GM11168 (cell line): ENCODE measurements around the gene PLBD2.

Source experiments
- in situ Hi-C: fragments of 300-500 bp; cut with MboI; formaldehyde crosslinking; loops from one replicate; pipeline ENCODE4 v1.12.0; 2022; ENCODE audit warnings: low sequenced_read_pairs; ENCODE audit not compliant: unreplicated experiment

Gene PLBD2

GRCh38 chr12:113392520-113392919, 34.1 kb downstream of the PLBD2 start:
- in situ Hi-C loops, result no loop called here

GRCh38 chr12:113392988-113393579, 34.7 kb downstream of the PLBD2 start:
- in situ Hi-C loops, result no loop called here

GRCh38 chr12:113393749-113394148, 35.4 kb downstream of the PLBD2 start:
- in situ Hi-C loops, result no loop called here

- in situ Hi-C loops, result no loop called here
These were observed 36.7 kb downstream of the PLBD2 start for GRCh38 chr12:113395119-113395518.

- in situ Hi-C loops, result no loop called here
These were observed 37.8 kb downstream of the PLBD2 start for GRCh38 chr12:113396200-113396599.

GRCh38 chr12:113396828-113397496, 38.6 kb downstream of the PLBD2 start:
- in situ Hi-C loops, result no loop called here

- in situ Hi-C loops, result no loop called here
These were observed 39.3 kb downstream of the PLBD2 start for GRCh38 chr12:113397497-113398197.

- in situ Hi-C loops, result no loop called here
These were observed 40.2 kb downstream of the PLBD2 start for GRCh38 chr12:113398346-113399290.

GRCh38 chr12:113399490-113399889, 41.1 kb downstream of the PLBD2 start:
- in situ Hi-C loops, result no loop called here

GRCh38 chr12:113400362-113400761, 42.0 kb downstream of the PLBD2 start:
- in situ Hi-C loops, result no loop called here

GRCh38 chr12:113401066-113402000, 42.9 kb downstream of the PLBD2 start:
- in situ Hi-C loops, result no loop called here

- in situ Hi-C loops, result no loop called here
These were observed 44.3 kb downstream of the PLBD2 start for GRCh38 chr12:113402586-113403260.

- in situ Hi-C loops, result no loop called here
These were observed 45.3 kb downstream of the PLBD2 start, which contains the start of gene SDS for GRCh38 chr12:113403435-113404415. TSS of gene SDS (minus strand) at chr12:113403887. CDS start at chr12:113399708, 4,179 bp downstream.

GRCh38 chr12:113405694-113406093, 47.3 kb downstream of the PLBD2 start:
- in situ Hi-C loops, result no loop called here

- in situ Hi-C loops, result no loop called here
These were observed 49.7 kb downstream of the PLBD2 start for GRCh38 chr12:113407931-113408600.

GRCh38 chr12:113408756-113409298, 50.4 kb downstream of the PLBD2 start:
- in situ Hi-C loops, result no loop called here
